Mucosa of descending colon (tissue), 3 donors: ENCODE results near the gene SFRP2. TPM values are rescaled to one million over a fixed set of nuclear protein-coding genes. Genes with fewer than 3 reads are reported as not detected.

Source experiments
- ATAC-seq: fragments of 200-7000 bp; cut with Tn5 transposase; one replicate; pipeline ENCODE4 v1.9.1; 2020; ENCODE audit warnings: mild to moderate bottlenecking, moderate library complexity
- DNase-seq, 3 donors: peaks; one replicate each; pipeline ENCODE4 v3.0.0-alpha.2; 2020
- H3K36me3 ChIP-seq: fragments of 200-600 bp; one replicate; pipeline ENCODE4 v1.8.0; 2021; ENCODE audit warnings: low read depth, mild to moderate bottlenecking
- H3K4me1 ChIP-seq: fragments of 200-600 bp; one replicate; pipeline ENCODE4 v1.8.0; 2021; ENCODE audit warnings: low read depth, mild to moderate bottlenecking
- H3K4me3 ChIP-seq: fragments of 200-600 bp; one replicate; pipeline ENCODE4 v1.8.0; 2021; ENCODE audit warnings: mild to moderate bottlenecking
- H3K9me3 ChIP-seq: fragments of 200-600 bp; one replicate; pipeline ENCODE4 v1.8.0; 2021; ENCODE audit warnings: mild to moderate bottlenecking
- intact Hi-C, 2 donors: fragments of 100-400 bp; cut with DNase I in 1 of 2; cut with micrococcal nuclease in 1 of 2; formaldehyde crosslinking; loops; one replicate each; pipeline versions ENCODE4 v1.11.0 to v1.11.1; 2022; cut with DNase I, micrococcal nuclease
- total RNA-seq, 3 donors: library from RNA; stranded (reverse); fragmentation: NEBNext Ultra II Directional in 2 of 3; extraction: Animal tissue kit (Norgen Biotek cat#: 25700) in 2 of 3; gene quantifications; one replicate each; pipeline versions ENCODE4 v1.2.1 to v1.2.4, GENCODE V29; 2021 to 2023
- TF ChIP-seq, protein P1 (sequence below): fragments of 200-600 bp; IDR thresholded peaks from one replicate; pipeline ENCODE4 v1.8.0; 2022; ENCODE audit warnings: antibody characterized with exemption, mild to moderate bottlenecking
- donor health status: DM: no; HTN: no; CAD: no; lungs with moderate emphysema.
- donor health status: DM: no; HTN: no; CAD: no.
- donor health status: DM: no; HTN: yes; CAD: no.

SFRP2 gene
- total RNA-seq, 3 donors from 2014 or later: 3.9 to 51.9 (median 32.5) TPM

DNA sequence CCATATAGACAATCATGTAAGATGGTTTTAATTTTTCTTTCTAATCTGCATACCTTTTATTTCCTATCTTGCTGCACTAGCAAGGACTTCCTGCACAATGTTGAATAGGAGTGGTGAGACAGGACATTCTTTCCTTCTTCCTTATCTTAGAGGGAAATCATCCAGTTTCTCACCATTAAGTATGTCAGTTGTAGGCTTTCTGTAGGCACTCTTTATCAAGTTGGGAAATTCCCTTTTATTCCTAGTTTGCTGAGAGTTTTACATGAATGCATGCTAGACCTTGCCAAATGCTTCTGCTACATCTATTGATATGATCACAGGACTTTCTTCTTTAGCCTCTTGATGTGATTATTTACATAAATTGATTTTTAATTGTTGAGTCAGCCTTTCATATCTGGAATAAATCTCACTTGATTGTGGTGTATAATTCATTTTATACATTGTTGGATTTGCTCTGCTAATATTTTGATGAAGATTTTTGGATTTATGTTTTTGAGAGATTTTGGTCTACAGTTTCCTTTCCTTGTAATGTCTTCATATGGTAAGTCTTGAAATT is 52.9 kb downstream of the SFRP2 start:
- DNase-seq (no peak), ATAC-seq (no peak)
- H3K4me3 ChIP-seq: no peak overlapping the region
- intact Hi-C loops: no loop called here
- H3K4me1 ChIP-seq: no peaks in the 10 kb centered on the region
- peaks cover 3% of the 10 kb centered on the region for H3K9me3 ChIP-seq
- no peaks in the 10 kb centered on the region for H3K36me3 ChIP-seq
- TF ChIP-seq, protein P1, sequence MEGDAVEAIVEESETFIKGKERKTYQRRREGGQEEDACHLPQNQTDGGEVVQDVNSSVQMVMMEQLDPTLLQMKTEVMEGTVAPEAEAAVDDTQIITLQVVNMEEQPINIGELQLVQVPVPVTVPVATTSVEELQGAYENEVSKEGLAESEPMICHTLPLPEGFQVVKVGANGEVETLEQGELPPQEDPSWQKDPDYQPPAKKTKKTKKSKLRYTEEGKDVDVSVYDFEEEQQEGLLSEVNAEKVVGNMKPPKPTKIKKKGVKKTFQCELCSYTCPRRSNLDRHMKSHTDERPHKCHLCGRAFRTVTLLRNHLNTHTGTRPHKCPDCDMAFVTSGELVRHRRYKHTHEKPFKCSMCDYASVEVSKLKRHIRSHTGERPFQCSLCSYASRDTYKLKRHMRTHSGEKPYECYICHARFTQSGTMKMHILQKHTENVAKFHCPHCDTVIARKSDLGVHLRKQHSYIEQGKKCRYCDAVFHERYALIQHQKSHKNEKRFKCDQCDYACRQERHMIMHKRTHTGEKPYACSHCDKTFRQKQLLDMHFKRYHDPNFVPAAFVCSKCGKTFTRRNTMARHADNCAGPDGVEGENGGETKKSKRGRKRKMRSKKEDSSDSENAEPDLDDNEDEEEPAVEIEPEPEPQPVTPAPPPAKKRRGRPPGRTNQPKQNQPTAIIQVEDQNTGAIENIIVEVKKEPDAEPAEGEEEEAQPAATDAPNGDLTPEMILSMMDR: no peak

DNA sequence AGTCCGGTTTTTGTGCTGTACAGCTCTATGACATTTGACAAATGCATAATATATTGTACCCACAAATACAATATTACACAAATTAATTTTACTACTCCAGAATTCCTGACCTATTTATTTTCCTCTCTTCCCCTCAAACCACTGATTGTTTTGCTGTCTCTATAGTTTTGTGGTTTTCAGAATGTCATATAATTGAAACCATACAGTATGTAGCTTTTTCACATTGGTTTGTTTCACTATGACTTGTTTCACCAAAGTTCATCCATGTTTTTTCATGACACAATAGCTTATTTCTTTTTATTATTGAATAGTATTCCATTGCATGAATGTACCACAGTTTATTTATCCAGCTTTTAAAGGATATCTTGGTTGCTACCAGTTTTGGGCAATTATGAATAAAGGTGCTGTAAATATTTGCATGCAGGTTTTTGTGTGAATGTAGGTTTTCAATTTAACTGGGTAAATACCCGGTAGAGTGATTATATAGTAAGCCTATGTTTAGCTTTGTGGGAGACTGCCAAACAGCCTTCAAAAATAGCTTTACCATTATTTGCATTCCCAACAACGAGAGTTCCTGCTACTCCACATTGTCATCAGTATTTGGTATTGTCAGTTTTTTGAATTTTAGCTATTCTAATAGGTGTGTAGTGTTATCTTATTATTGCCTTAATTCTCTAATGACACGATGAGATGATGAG is 55.0 kb downstream of the SFRP2 start:
- H3K36me3 ChIP-seq: no peaks in the 10 kb centered on the region
- ATAC-seq: no peak
- intact Hi-C loops: no loop called here
- no peak for DNase-seq
- no peak overlapping the region for H3K4me3 ChIP-seq
- H3K4me1 ChIP-seq: no peaks in the 10 kb centered on the region
- no peaks in the 10 kb centered on the region for H3K9me3 ChIP-seq
- TF ChIP-seq, protein P1: no peak

DNA sequence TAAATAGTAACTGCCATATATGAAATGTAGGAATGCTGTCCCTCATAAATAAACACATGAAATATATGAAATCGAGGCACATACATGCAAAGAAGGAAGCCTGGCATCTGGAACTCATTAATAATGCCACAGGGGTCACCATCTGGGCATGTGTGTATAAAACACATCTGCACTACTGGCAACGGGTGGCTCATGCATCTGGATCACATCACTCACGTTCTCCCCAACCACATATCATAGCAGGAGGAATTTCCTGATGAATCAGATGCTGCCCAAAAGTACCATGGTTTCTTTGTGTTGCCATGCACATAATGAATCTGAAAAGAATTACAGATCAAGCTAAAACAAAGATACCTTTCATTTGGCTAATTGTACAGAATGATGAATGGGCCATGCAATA is 57.6 kb downstream of the SFRP2 start:
- H3K4me1 ChIP-seq: no peaks in the 10 kb centered on the region
- H3K36me3 ChIP-seq: no peaks in the 10 kb centered on the region
- ATAC-seq (no peak), DNase-seq (no peak)
- no peaks in the 10 kb centered on the region for H3K9me3 ChIP-seq
- TF ChIP-seq, protein P1: no peak
- intact Hi-C loops: no loop called here
- H3K4me3 ChIP-seq: no peak overlapping the region

Other genes with a start within 250 kb of the SFRP2 start
- 10 to 100 TPM in 1 of 3 donors, 1 to 10 TPM in 2; 2.0 to 12.9 (median 7.7) TPM for gene TLR2, start 104.8 kb downstream of the SFRP2 start, total RNA-seq
- gene RNF175, start 29.1 kb downstream of the SFRP2 start, total RNA-seq: under 1 TPM in 1 of 3 donors, not detected in 2; 0.63 TPM